Prostate gland (tissue), 2 donors: ENCODE results near the gene MBOAT2. TPM values are rescaled to one million over a fixed set of nuclear protein-coding genes. Genes with fewer than 3 reads are reported as not detected.

Experiments
- DNase-seq: peaks from one replicate; pipeline ENCODE4 v3.0.0-alpha.2; 2019; ENCODE audit warnings: low spot score
- H3K27ac ChIP-seq, 2 donors: fragments of 200-600 bp; sonication (generic); 2 replicates each; pipeline ENCODE4 v1.5.1; 2017 to 2019
- H3K27me3 ChIP-seq: fragments of 200-600 bp; sonication (generic); replicated peaks from 2 replicates; pipeline ENCODE4 v1.5.1; 2019; ENCODE audit not compliant: insufficient read depth
- H3K36me3 ChIP-seq, 2 donors: fragments of 200-600 bp; sonication (generic); 1 replicate in 1 of 2; 2 replicates in 1 of 2; pipeline versions ENCODE4 v1.5.1 to v1.8.1; 2017 to 2019
- H3K4me1 ChIP-seq: fragments of 200-600 bp; sonication (generic); replicated peaks from 2 replicates; pipeline ENCODE4 v1.5.1; 2019
- H3K4me3 ChIP-seq, 2 donors: fragments of 200-600 bp; sonication (generic); 2 replicates each; pipeline ENCODE4 v1.5.1; 2017 to 2019
- H3K9me3 ChIP-seq: fragments of 200-600 bp; sonication (generic); 2 replicates; pipeline ENCODE4 v1.5.1; 2017
- POLR2A ChIP-seq: fragments of 450-650 bp; IDR thresholded peaks from one replicate; pipeline ENCODE4 v1.6.1; 2016; ENCODE audit warnings: antibody characterized with exemption, mild to moderate bottlenecking
- POLR2AphosphoS5 ChIP-seq: sonication (generic); formaldehyde crosslinking; IDR thresholded peaks from one replicate; pipeline ENCODE4 v1.6.1; 2017; ENCODE audit warnings: antibody characterized with exemption
- WGBS: methylation state at CpG from one replicate; pipeline ENCODE4 v1.1.5; 2018; 5-methylcytosine and 5-hydroxymethylcytosine counted together
- intact Hi-C: fragments of 100-400 bp; cut with DNase I; formaldehyde crosslinking; loops from one replicate; pipeline ENCODE4 v1.14.2; 2022
- total RNA-seq, 2 donors: library from RNA; depleted of rRNA; stranded (reverse); fragments of >200 nt; gene quantifications; one replicate each; pipeline ENCODE4 v1.1.0, GENCODE V29; 2016
- TF ChIP-seq, protein P1 (sequence below), 4 experiments: fragments of 200-600 bp in 2 of 4; fragments of 450-650 bp in 2 of 4; sonication (generic) in 2 of 4; IDR thresholded peaks; 1 replicate in 3 of 4; 2 replicates in 1 of 4; pipeline ENCODE4 v1.5.1; 2016 to 2019; ENCODE audit warnings: antibody characterized with exemption in 4 of 4, mild to moderate bottlenecking in 2 of 4, moderate library complexity in 2 of 4

MBOAT2 gene
- total RNA-seq, 2 donors from 2014 or later: 20.3 to 40.2 TPM

GRCh38 chr2:8882094-8882493, 121.4 kb downstream of the MBOAT2 start:
- TF ChIP-seq POLR2AphosphoS5: no peak
- TF ChIP-seq, protein P1, sequence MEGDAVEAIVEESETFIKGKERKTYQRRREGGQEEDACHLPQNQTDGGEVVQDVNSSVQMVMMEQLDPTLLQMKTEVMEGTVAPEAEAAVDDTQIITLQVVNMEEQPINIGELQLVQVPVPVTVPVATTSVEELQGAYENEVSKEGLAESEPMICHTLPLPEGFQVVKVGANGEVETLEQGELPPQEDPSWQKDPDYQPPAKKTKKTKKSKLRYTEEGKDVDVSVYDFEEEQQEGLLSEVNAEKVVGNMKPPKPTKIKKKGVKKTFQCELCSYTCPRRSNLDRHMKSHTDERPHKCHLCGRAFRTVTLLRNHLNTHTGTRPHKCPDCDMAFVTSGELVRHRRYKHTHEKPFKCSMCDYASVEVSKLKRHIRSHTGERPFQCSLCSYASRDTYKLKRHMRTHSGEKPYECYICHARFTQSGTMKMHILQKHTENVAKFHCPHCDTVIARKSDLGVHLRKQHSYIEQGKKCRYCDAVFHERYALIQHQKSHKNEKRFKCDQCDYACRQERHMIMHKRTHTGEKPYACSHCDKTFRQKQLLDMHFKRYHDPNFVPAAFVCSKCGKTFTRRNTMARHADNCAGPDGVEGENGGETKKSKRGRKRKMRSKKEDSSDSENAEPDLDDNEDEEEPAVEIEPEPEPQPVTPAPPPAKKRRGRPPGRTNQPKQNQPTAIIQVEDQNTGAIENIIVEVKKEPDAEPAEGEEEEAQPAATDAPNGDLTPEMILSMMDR (IDR thresholded peaks at IDR 0.05): no peak
- TF ChIP-seq POLR2A: no peak
- H3K4me3 ChIP-seq: no peak overlapping the region
- no peak for DNase-seq
- no peaks in the 10 kb centered on the region for H3K27me3 ChIP-seq
- no peaks in the 10 kb centered on the region for H3K4me1 ChIP-seq
- no peak overlapping the region for H3K27ac ChIP-seq
- no peaks in the 10 kb centered on the region for H3K36me3 ChIP-seq
- H3K9me3 ChIP-seq: no peaks in the 10 kb centered on the region
- intact Hi-C loops: no loop called here
- WGBS: 80% methylated on average over 5 of the region's 5 CpGs

GRCh38 chr2:8877894-8878293, 125.6 kb downstream of the MBOAT2 start:
- Histone ChIP-seq H3K4me3 (no peak overlapping the region), H3K27me3 (no peaks in the 10 kb centered on the region), H3K36me3 (no peaks in the 10 kb centered on the region), H3K4me1 (no peaks in the 10 kb centered on the region), H3K27ac (no peak overlapping the region), H3K9me3 (no peaks in the 10 kb centered on the region)
- intact Hi-C loops: no loop called here
- no peak for DNase-seq
- 95% methylated on average over 4 of the region's 4 CpGs for WGBS
- TF ChIP-seq, protein P1 (IDR thresholded peaks at IDR 0.05): no peak
- TF ChIP-seq POLR2AphosphoS5 (no peak), POLR2A (no peak)

GRCh38 chr2:8877332-8877731, 126.2 kb downstream of the MBOAT2 start:
- H3K4me1 ChIP-seq: no peaks in the 10 kb centered on the region
- intact Hi-C loops: no loop called here
- WGBS: 78% methylated on average over 4 of the region's 4 CpGs
- TF ChIP-seq POLR2A (no peak), POLR2AphosphoS5 (no peak)
- TF ChIP-seq, protein P1 (IDR thresholded peaks at IDR 0.05): no peak
- H3K36me3 ChIP-seq: no peaks in the 10 kb centered on the region
- no peak overlapping the region for H3K4me3 ChIP-seq
- no peak for DNase-seq
- H3K9me3 ChIP-seq: no peaks in the 10 kb centered on the region
- no peak overlapping the region for H3K27ac ChIP-seq
- H3K27me3 ChIP-seq: no peaks in the 10 kb centered on the region

- TF ChIP-seq POLR2AphosphoS5 (no peak), POLR2A (no peak)
- TF ChIP-seq, protein P1 (IDR thresholded peaks at IDR 0.05): no peak
Observed at GRCh38 chr2:8876628-8877027, 126.9 kb downstream of the MBOAT2 start.

DNA sequence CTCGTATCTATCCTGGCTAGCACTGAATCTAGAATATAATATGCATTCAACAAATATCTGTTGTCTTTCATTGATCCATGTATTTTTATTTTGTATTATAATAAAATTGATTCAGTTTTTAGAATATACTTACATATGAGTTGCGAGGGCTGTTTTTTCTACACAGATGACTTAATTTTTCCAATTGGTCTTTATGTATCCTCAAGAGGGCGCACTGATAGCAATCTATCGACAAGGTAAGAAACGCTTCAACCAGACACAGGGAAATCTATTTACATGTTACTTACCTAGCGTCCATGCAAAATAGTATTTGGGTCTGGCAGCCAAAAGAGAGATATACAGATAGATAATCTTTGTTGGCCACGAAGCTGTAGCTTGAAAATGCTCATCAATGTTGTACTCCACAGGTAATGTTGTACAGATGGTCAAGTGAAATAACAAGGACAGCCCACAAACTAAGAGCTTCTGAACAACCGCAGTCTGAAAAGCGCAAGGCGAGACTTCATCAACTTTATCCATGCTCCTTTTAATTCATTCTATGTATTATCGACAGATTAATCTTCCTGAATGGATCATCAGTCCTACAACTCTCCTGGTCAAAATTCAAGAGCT, 130.6 kb downstream of the MBOAT2 start:
- 43% methylated on average over 11 of the region's 11 CpGs for WGBS
- peak; percentile 15 for DNase-seq
- H3K27ac ChIP-seq: no peak overlapping the region
- H3K27me3 ChIP-seq: no peaks in the 10 kb centered on the region
- H3K4me3 ChIP-seq: no peak overlapping the region
- intact Hi-C loops: loop anchor here (5.0 kb wide), 1 partner anchor 269 kb away; no protein-coding TSS in a partner anchor
- TF ChIP-seq POLR2AphosphoS5: no peak
- TF ChIP-seq, protein P1 (IDR thresholded peaks at IDR 0.05): peak; percentile 12 to 60 (median 50)
- H3K4me1 ChIP-seq: no peaks in the 10 kb centered on the region
- no peaks in the 10 kb centered on the region for H3K36me3 ChIP-seq
- H3K9me3 ChIP-seq: no peaks in the 10 kb centered on the region

More at GRCh38 chr2:8876628-8877027, 126.9 kb downstream of the MBOAT2 start:
- intact Hi-C loops: no loop called here
- no peaks in the 10 kb centered on the region for H3K4me1 ChIP-seq
- no peaks in the 10 kb centered on the region for H3K36me3 ChIP-seq
- no peaks in the 10 kb centered on the region for H3K9me3 ChIP-seq
- H3K27me3 ChIP-seq: no peaks in the 10 kb centered on the region
- DNase-seq: no peak
- no peak overlapping the region for H3K27ac ChIP-seq
- no peak overlapping the region for H3K4me3 ChIP-seq
